Measurements from ENCODE around the gene CNTNAP5. TPM values are rescaled to one million over a fixed set of nuclear protein-coding genes. Genes with fewer than 3 reads are reported as not detected.

Gene CNTNAP5
- total RNA-seq, 1 experiment from 2014 or later, result 0.48 TPM

GRCh38 chr2:124586210-124586609 is 561.1 kb downstream of the CNTNAP5 start:
- H3K23ac ChIP-seq (ENCODE audit: insufficient read length, low read depth, low read length), result no peak overlapping the region
- no peak overlapping the region for H3K27ac Mint-ChIP-seq
- no peak for TF ChIP-seq CTCF (conservative IDR thresholded peaks at IDR 0.05)
- H4K20me1 ChIP-seq (ENCODE audit: control insufficient read depth, insufficient read depth, insufficient read length), result no peaks in the 10 kb centered on the region
- no peaks in the 10 kb centered on the region for H3K27me3 ChIP-seq (ENCODE audit: insufficient read depth, low read length)
- H3K4me1 ChIP-seq (ENCODE audit: insufficient read depth, low read length), result no peaks in the 10 kb centered on the region; the same call in 1 of the 2 replicates
- no peak overlapping the region for H4K91ac ChIP-seq (ENCODE audit: insufficient read length, low read depth, low read length)
- no peaks in the 10 kb centered on the region for H3K23me2 ChIP-seq (ENCODE audit: insufficient read length, low read depth, low read length, poor library complexity, severe bottlenecking)
- H3K4me3 Mint-ChIP-seq, result no peak overlapping the region
- no peak overlapping the region for H3K4me2 ChIP-seq (ENCODE audit: insufficient read depth, insufficient read length, low read length)
- peaks cover 11 to 14% of the 10 kb centered on the region in 2 experiments for H3K4me1 Mint-ChIP-seq
- H2BK20ac ChIP-seq (ENCODE audit: low read depth, low read length, poor library complexity, severe bottlenecking), result no peak overlapping the region
- H3K9ac ChIP-seq (ENCODE audit: extremely low read depth, insufficient read length, low read length), result no peak overlapping the region
- no peak overlapping the region for H4K8ac ChIP-seq (replicated peaks; ENCODE audit: insufficient read length, low read depth, low read length)
- H3K36me3 Mint-ChIP-seq (ENCODE audit: insufficient read depth in 1 of 3, low read depth in 3 of 3), result no peaks in the 10 kb centered on the region; a peak in 1 of 7 replicates
- no peaks in the 10 kb centered on the region for H3K79me1 ChIP-seq (ENCODE audit: insufficient read depth, low read depth, low read length, poor library complexity, severe bottlenecking)
- H3K9me3 Mint-ChIP-seq, result peaks cover 0 to 2% of the 10 kb centered on the region in 2 experiments; a peak in 1 of 5 replicates
- H3K79me2 ChIP-seq (ENCODE audit: insufficient read depth, low read length), result no peaks in the 10 kb centered on the region
- H2BK12ac ChIP-seq (ENCODE audit: insufficient read length, low read depth, low read length), result no peak overlapping the region
- H3K9me3 ChIP-seq (ENCODE audit: control insufficient read depth, low read depth, low read length), result no peaks in the 10 kb centered on the region
- no peak overlapping the region for H3T11ph ChIP-seq (ENCODE audit: low read length)
- H3K14ac ChIP-seq (ENCODE audit: insufficient read depth, low read length), result no peak overlapping the region
- no peak overlapping the region for H2AK5ac ChIP-seq (ENCODE audit: insufficient read length, low read length)
- no peak overlapping the region for H4K5ac ChIP-seq (ENCODE audit: insufficient read length, low read depth, low read length)
- no peak overlapping the region for H3K56ac ChIP-seq (ENCODE audit: insufficient read length, low read depth, low read length)
- no peak overlapping the region for H2BK5ac ChIP-seq (ENCODE audit: insufficient read length, low read length)
- H3K27ac ChIP-seq (ENCODE audit: insufficient read length, low read depth, low read length), result no peak overlapping the region
- no peak overlapping the region for H3K18ac ChIP-seq (ENCODE audit: insufficient read length, low read depth, low read length)
- no peak overlapping the region for H2AFZ ChIP-seq (ENCODE audit: low read length)
- H2BK15ac ChIP-seq (ENCODE audit: low read depth, low read length), result no peak overlapping the region
- H2BK120ac ChIP-seq (ENCODE audit: low read depth, low read length, poor library complexity, severe bottlenecking), result no peak overlapping the region
- DNase-seq, result no peak
- no peak overlapping the region for H3K4ac ChIP-seq (ENCODE audit: low read depth, low read length)
- no CpG with 5 or more reads among the region's 3 CpGs for WGBS (ENCODE audit: extremely low coverage, insufficient read length, low lambda C conversion rate)
- no peaks in the 10 kb centered on the region for H3K27me3 Mint-ChIP-seq (ENCODE audit: low read depth)
